GM19035 (cell line): ENCODE measurements around the gene IL17C.
A peak's percentile ranks its signal among the peaks of the same experiment; 100 is the strongest.
"Not testable (repeated sequence)": the region's sequence is repeated elsewhere in the genome, so short reads cannot be mapped to it uniquely, and the experiment has no call there.

Experiments used
- ATAC-seq: cut with Tn5 transposase; IDR thresholded peaks from one replicate; pipeline ENCODE4 v1.9.1; 2021; ENCODE audit not compliant: unreplicated experiment

IL17C gene

DNA sequence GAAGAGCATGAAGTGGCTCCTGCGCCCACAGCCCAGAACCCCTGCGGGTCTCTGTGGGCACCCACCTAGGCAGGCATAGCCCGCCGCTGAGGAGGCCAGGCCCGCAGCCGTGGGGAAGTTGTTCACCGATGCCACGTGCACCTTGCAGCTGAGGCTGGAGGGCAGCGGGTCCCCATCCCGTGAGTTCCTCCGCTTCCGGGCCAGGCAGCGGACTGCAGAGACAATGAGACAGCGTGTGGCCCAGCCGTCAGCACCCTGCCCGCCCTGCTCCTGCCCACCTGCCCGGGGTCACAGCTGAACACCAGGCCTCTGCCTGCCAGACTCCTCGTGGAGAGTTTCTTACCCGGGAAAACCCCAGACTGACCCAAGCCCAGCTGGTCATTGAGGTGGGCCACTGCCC, 19.0 kb downstream of the IL17C start:
- no peak for ATAC-seq

DNA sequence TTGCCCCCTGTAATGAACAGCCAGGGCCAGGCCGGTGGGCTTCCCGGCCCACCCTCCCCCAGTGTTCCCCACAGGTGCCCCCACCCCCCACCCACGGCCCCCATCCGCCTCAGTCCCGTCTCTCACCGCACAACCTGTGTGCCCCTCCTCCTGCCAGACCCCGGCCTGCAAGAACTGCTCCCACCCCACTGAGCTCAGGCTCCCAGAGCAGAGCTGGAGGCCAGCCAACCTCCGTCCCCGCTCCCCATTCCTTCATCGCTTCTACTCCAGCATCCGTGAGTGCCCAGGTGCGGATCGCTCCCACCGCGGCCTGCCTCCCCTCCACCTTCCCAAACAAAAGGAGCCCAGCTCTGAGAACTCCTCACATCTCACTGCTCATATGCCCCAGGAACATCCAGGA, 20.3 kb downstream of the IL17C start:
- no peak for ATAC-seq

GRCh38 chr16:88659160-88659559, 20.8 kb downstream of the IL17C start:
- no peak for ATAC-seq

DNA sequence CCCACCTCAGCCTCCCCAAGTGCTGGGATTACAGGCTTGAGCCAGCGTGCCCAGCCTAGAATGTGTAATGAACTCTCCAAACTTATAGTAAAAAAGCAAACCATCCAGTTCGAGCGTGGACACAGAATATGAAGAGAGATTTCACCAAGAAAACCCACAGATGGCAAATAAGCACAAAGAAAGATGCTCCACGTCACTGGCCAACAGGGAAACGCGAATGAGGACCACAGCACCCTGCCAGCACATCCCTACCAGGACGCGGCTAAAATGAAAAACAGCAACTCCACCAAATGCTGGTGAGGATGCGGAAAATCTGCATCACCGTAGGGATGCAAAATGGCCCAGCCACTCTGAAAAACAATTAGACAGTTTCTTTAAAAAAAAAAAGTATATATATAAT, 23.1 kb downstream of the IL17C start:
- no peak for ATAC-seq

DNA sequence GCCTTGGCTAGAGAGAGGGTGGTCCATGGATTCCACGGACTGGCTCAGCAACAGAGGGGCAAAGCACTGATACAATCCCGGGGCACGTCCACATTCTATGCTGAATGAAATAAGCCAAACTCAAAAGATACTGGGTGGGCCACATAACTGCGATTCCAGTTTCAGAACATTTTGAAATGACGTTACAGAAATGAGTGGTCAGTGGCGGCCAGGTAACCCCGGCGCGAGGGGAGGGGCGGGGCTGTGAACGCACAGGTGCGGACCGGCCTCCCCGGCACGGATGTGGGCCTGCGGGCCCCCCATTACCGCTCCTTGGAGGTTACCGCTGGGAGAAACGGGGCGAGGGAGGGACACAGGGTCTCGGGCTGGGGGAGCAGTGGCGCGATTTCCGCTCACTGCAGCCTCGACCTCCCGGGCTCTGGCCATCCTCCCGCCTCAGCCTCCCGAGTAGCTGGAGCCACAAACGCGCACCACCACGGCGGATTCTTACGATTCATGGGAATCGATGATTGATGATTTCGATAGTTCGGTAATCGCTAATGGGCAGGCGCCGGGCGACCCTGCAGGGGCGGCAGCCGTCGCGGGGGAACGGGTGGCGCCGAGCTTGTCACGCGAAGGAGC, 24.0 kb downstream of the IL17C start:
- ATAC-seq = no peak

GRCh38 chr16:88662843-88663606, 24.7 kb downstream of the IL17C start, which contains the start of gene MVD:
MVD (minus strand) TSS chr16:88663091; CDS start chr16:88663080, 11 bp downstream.
- ATAC-seq = peak; percentile 88

DNA sequence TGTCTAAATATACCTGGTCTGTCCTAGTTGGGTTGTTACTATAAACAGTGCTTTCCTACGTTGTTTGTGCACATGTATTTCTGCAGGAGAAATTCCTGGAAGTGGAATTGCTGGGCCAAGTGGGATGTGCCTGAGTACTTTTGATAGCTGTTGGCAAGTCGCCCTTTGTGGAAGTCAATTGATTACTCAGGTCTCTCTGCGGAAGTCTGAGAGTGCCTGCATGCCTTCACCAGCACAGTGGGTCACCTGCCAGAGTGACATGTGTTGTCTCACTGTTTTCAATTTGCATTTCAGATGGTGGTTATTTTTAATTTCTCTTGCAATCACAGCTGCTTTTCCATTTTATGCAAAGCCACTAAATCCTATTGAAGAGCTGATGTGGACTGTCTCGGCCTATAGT, 26.8 kb downstream of the IL17C start:
- no peak for ATAC-seq

DNA sequence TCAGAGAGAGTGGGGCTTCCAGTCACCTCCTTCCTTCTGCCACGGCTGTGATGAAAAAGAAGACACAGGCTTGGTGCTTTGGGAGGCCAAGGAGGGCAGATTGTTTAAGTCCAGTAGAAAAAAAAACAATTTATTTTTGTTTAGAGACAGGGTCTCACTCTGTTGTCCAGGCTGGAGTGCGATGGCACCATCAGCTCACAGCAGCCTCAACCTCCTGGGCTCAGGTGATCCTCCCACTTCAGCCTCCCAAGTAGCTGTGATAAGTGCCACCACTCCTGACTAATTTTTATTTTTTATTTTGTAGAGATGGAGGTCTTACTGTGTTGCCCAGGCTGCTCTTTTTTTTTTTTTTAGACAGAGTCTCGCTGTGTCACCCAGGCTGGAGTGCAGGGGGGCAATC, 27.2 kb downstream of the IL17C start:
- ATAC-seq = no peak

- ATAC-seq = no peak
Observed at GRCh38 chr16:88667461-88667860, 29.1 kb downstream of the IL17C start.

DNA sequence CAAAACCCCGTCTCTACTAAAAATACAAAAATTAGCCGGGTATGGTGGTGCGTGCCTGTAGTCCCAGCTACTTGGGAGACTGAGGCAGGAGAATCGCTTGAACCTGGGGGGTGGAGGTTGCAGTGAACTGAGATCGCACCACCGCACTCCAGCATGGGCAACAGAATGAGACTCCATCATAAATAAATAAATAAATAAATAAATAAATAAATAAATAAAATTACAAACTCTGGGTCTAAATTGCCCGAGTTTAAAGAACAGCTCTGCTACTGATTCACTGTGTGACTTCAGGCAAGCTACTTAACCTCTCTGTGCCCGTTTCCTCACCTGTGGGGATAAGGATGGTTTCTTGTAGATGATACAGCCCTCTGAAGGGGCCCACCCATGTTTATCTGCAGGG, 31.1 kb downstream of the IL17C start:
- ATAC-seq = not testable (repeated sequence)

- no peak for ATAC-seq
Observed at GRCh38 chr16:88669980-88670379, 31.6 kb downstream of the IL17C start.

- ATAC-seq = no peak
Observed at GRCh38 chr16:88671806-88672205, 33.4 kb downstream of the IL17C start.

GRCh38 chr16:88672776-88673175, 34.4 kb downstream of the IL17C start:
- ATAC-seq = no peak

DNA sequence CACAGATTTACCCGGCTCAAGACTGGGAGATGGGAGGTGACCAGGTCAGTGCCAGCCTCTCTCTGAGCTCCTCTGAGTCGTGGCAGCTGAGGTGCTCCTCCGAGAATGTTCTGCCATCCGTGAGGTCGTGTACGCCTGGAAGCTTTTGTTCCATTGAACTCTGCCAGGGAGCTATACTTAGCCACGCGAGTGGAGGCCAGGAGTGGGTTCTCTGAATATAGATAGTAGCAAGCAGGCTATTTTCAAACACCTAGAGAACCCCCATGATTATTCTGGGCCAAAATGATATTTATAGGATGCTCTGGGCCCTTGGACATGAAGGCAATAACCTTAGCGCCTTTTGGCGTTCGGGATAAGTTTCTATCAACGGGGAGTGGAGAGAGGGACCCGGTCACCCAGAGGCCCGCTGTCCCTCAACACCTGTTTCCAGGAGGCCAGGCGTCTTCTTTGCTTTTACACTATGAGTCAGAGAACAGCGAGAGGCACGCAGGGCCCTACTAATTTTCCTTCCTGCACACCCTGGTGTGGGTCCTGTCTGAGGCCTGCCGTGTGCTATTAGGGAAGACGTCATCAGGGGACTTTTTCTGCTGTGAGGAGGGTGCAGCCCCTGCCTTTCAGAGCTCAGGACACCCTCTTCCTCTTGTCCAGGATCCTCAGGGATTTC, 35.5 kb downstream of the IL17C start:
- no peak for ATAC-seq

- no peak for ATAC-seq
Observed at GRCh38 chr16:88676502-88677242, 38.3 kb downstream of the IL17C start.

GRCh38 chr16:88677721-88678120, 39.3 kb downstream of the IL17C start:
- no peak for ATAC-seq

DNA sequence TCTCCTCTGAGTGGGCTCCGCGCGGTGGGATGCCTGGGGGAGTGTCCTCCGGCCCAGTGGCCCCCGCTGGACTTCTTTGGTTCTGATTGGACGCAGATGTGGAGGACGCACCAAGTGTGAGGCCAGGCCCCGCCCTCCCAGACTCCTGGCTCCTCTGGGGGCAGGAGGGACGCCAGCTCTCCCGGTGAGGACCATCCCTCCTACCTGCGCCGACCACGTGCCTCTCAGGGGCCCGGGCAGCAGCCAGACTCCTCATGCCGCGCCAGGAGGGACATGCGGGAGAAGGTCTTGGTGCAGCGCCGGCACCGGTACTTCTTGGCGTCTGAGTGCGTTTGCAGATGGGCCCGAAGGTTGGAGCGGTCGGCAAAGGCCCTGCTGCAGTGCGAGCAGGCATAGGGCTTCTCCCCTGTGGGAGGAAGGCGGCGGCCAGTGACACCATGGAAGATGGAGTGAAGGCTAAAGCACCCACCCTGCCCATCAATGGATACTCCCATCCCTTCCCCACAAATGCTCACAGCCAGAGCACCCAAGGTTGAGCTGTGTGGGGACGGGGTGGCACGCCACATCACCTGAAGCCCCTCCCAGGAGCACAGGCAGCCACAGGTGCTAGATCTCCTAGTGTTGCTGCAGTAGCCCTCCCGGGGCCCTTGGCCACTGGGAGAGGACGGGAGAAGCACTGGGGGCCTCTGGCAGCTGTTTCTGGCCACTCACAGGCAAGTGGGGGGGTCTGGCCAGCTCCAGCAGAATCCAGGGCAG, 40.0 kb downstream of the IL17C start:
- no peak for ATAC-seq

DNA sequence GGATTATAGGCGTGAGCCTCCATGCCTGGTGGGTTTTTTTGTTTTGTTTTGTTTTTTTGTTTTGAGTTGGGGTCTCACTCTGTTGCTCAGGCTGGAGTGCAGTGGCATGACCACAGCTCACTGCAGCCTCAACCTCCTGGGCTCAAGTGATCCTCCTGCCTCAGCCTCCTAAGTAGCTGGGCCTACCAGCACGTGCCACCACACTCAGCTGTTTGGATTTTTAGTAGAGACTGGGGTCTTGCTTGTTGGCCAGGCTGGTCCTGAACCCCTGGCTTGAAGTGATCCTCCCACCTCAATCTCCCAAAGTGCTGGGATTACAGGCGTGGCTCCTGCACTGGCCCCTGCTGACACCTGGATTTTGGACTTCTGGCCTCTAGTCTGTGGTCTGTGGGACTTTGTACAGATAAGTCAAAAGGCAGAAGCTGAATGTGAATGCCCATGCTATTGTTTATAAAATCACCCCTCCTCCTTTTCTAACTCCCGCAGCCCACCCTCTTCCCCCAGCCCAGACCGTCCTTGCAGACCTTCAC, 42.2 kb downstream of the IL17C start:
- ATAC-seq = no peak

- no peak for ATAC-seq
Observed at GRCh38 chr16:88681084-88681680, 42.8 kb downstream of the IL17C start.
